Lung (tissue), 12 donors: ENCODE measurements around the gene ERMARD. TPM values are rescaled to one million over a fixed set of nuclear protein-coding genes. Genes with fewer than 3 reads are reported as not detected.

Experiments
- ATAC-seq: fragments of 200-7000 bp; cut with Tn5 transposase; one replicate; pipeline ENCODE4 v1.9.1; 2020; ENCODE audit warnings: moderate number of reproducible peaks; ENCODE audit not compliant: insufficient read depth, low FRiP score
- DNase-seq, 3 donors: peaks; one replicate each; pipeline ENCODE4 v3.0.0-alpha.2; 2013 to 2017
- H3K27ac ChIP-seq, 2 donors: one replicate each; pipeline ENCODE4 v1.5.1; 2013; ENCODE audit warnings: mild to moderate bottlenecking in 2 of 2, moderate library complexity in 2 of 2, control low read depth in 1 of 2, inconsistent platforms in 1 of 2, low read depth in 1 of 2, low read length in 1 of 2
- H3K27me3 ChIP-seq, 3 donors: one replicate each; pipeline ENCODE4 v1.5.1; 2013; ENCODE audit warnings: low read length in 2 of 3; ENCODE audit not compliant: control insufficient read depth in 3 of 3, insufficient read depth in 3 of 3
- H3K36me3 ChIP-seq, 4 donors: one replicate each; pipeline ENCODE4 v1.5.1; 2013; ENCODE audit warnings: low read length in 4 of 4, mild to moderate bottlenecking in 1 of 4, moderate library complexity in 1 of 4; ENCODE audit not compliant: control insufficient read depth in 4 of 4, insufficient read depth in 4 of 4
- H3K4me1 ChIP-seq, 5 donors: one replicate each; pipeline ENCODE4 v1.5.1; 2013; ENCODE audit warnings: low read length in 5 of 5, mild to moderate bottlenecking in 2 of 5, moderate library complexity in 1 of 5; ENCODE audit not compliant: control insufficient read depth in 5 of 5, insufficient read depth in 5 of 5
- H3K4me3 ChIP-seq: one replicate; pipeline ENCODE4 v1.5.1; 2013; ENCODE audit warnings: mild to moderate bottlenecking, control low read depth, moderate library complexity
- H3K9ac ChIP-seq, 2 donors: one replicate each; pipeline ENCODE4 v1.5.1; 2013; ENCODE audit warnings: low read length in 2 of 2, control low read depth in 1 of 2; ENCODE audit not compliant: insufficient read depth in 1 of 2
- H3K9me3 ChIP-seq, 4 donors: one replicate each; pipeline ENCODE4 v1.5.1; 2013; ENCODE audit warnings: low read length in 3 of 4, mild to moderate bottlenecking in 1 of 4, moderate library complexity in 1 of 4; ENCODE audit not compliant: control insufficient read depth in 4 of 4, insufficient read depth in 3 of 4
- CTCF ChIP-seq: IDR thresholded peaks from 2 replicates; pipeline ENCODE4 v1.5.1; 2012; ENCODE audit warnings: mild to moderate bottlenecking; ENCODE audit errors: control extremely low read depth, extremely low read depth
- WGBS, 2 donors: extraction: QIAGEN DNeasy Blood & Tissue Kit; methylation state at CpG; one replicate each; pipeline ENCODE4 v1.1.7; 2013; 5-methylcytosine and 5-hydroxymethylcytosine counted together
- polyA plus RNA-seq, 2 donors: library from polyadenylated mRNA; stranded (reverse); fragments of 200-250 nt; gene quantifications; one replicate each; pipeline ENCODE4 v1.2.1, GENCODE V29; 2013
- total RNA-seq, 2 donors: library from RNA; depleted of rRNA in 1 of 2; stranded (reverse); fragments of >200 nt in 1 of 2; gene quantifications; one replicate each; pipeline ENCODE4 v1.2.1, GENCODE V29; 2014 to 2021
- donor health status: control.
- donor health status: control.
- donor health status: Bipolar disorder and iron deficiency.
- donor health status: healthy.
- donor health status: DM: yes; HTN: yes; CAD: no.

Gene ERMARD
- total and polyA plus RNA-seq, 4 donors = 18.7 to 55.3 (median 32.9) TPM

- no peak overlapping the region for H3K4me3 ChIP-seq
- peaks cover 0 to 15% (median 12%) of the 10 kb centered on the region in 4 donors for H3K36me3 ChIP-seq
- no peak for TF ChIP-seq CTCF
- 96 to 97% methylated on average over 8 of the region's 8 CpGs for WGBS, 2 donors
- peaks cover 0 to 12% (median 6%) of the 10 kb centered on the region in 5 donors for H3K4me1 ChIP-seq
- H3K27me3 ChIP-seq = peaks cover 0 to under 1% (median 0%) of the 10 kb centered on the region in 3 donors
- H3K9me3 ChIP-seq = no peaks in the 10 kb centered on the region
- H3K9ac ChIP-seq = no peak overlapping the region
- H3K27ac ChIP-seq = no peak overlapping the region
- no peak for ATAC-seq
- DNase-seq = no peak
These were observed 31.5 kb downstream of the ERMARD start for GRCh38 chr6:169782966-169783365.

- Histone ChIP-seq H3K36me3 (peaks cover 0 to 15% (median 11%) of the 10 kb centered on the region in 4 donors), H3K4me3 (no peak overlapping the region), H3K9ac (no peak overlapping the region), H3K27me3 (peaks cover 0 to 4% (median 0%) of the 10 kb centered on the region in 3 donors), H3K27ac (no peak overlapping the region), H3K9me3 (no peaks in the 10 kb centered on the region), H3K4me1 (peaks cover 0 to 12% (median 6%) of the 10 kb centered on the region in 5 donors)
- WGBS, 2 donors = 86 to 92% methylated on average over 9 of the region's 9 CpGs
- ATAC-seq (no peak), DNase-seq (no peak)
- TF ChIP-seq CTCF = no peak
These were observed 32.0 kb downstream of the ERMARD start for GRCh38 chr6:169783401-169783800.

GRCh38 chr6:169783971-169784820 is 32.8 kb downstream of the ERMARD start:
- Histone ChIP-seq H3K4me3 (no peak overlapping the region), H3K27ac (no peak overlapping the region), H3K27me3 (peaks cover 0 to 10% (median 5%) of the 10 kb centered on the region in 3 donors), H3K36me3 (peaks cover 0 to 12% (median 8%) of the 10 kb centered on the region in 4 donors), H3K9me3 (no peaks in the 10 kb centered on the region), H3K4me1 (peaks cover 0 to 12% (median 6%) of the 10 kb centered on the region in 5 donors), H3K9ac (no peak overlapping the region)
- WGBS, 2 donors = 95 to 98% methylated on average over 23 of the region's 23 CpGs
- no peak for TF ChIP-seq CTCF
- DNase-seq (no peak), ATAC-seq (no peak)
